Right cardiac atrium (tissue), 5 donors: ENCODE data around the gene CNIH2. TPM values are rescaled to one million over a fixed set of nuclear protein-coding genes. Genes with fewer than 3 reads are reported as not detected.
A peak's percentile ranks its signal among the peaks of the same experiment; 100 is the strongest.

ENCODE experiments used
- ATAC-seq, 2 donors: fragments of 200-7000 bp; cut with Tn5 transposase; one replicate each; pipeline versions ENCODE4 v1.8.0 to v1.9.1; 2020; ENCODE audit warnings: moderate library complexity in 2 of 2, mild to moderate bottlenecking in 1 of 2
- DNase-seq, 3 donors: peaks; one replicate each; pipeline ENCODE4 v3.0.0-alpha.2; 2020
- H3K27ac ChIP-seq: one replicate; pipeline ENCODE4 v1.5.1; 2013; ENCODE audit warnings: mild to moderate bottlenecking, low read length, control low read depth, moderate library complexity
- H3K27me3 ChIP-seq: one replicate; pipeline ENCODE4 v1.6.1; 2013; ENCODE audit not compliant: control insufficient read depth, insufficient read depth
- H3K4me1 ChIP-seq: one replicate; pipeline ENCODE4 v1.6.1; 2013; ENCODE audit warnings: low read length; ENCODE audit not compliant: control insufficient read depth, insufficient read depth
- H3K4me3 ChIP-seq: one replicate; pipeline ENCODE4 v1.5.1; 2013; ENCODE audit warnings: low read length, control low read depth
- H3K9me3 ChIP-seq: one replicate; pipeline ENCODE4 v1.6.1; 2013; ENCODE audit warnings: low read length; ENCODE audit not compliant: control insufficient read depth
- WGBS: extraction: QIAGEN DNeasy Blood & Tissue Kit; methylation state at CpG from one replicate; pipeline ENCODE4 v1.1.7; 2013; 5-methylcytosine and 5-hydroxymethylcytosine counted together
- intact Hi-C, 4 donors: fragments of 100-400 bp; cut with DNase I; formaldehyde crosslinking; loops; one replicate each; pipeline versions ENCODE4 v1.11.0 to v1.14.0; 2022 to 2023
- polyA plus RNA-seq: library from polyadenylated mRNA; stranded (reverse); fragments of 200-250 nt; gene quantifications from one replicate; pipeline ENCODE4 v1.2.3, GENCODE V29; 2013
- total RNA-seq, 4 donors: library from RNA; stranded (reverse); fragmentation: NEBNext Ultra II Directional; extraction: Animal tissue kit (Norgen Biotek cat#: 25700); gene quantifications; one replicate each; pipeline ENCODE4 v1.2.1, GENCODE V29; 2021
- donor health status: healthy with polysubstance abuse.
- donor health status: DM: no; HTN: yes; CAD: no.
- donor health status: DM: no; HTN: no; CAD: no.
- donor health status: DM: no; HTN: yes; CAD: no; lungs with severe emphysema.
- donor health status: DM: yes; HTN: yes; CAD: no.

The CNIH2 gene
- total and polyA plus RNA-seq, 5 donors: 0.23 to 0.47 (median 0.25) TPM; not detected in 2

- intact Hi-C loops: no loop called here
- DNase-seq (no peak), ATAC-seq (no peak)
- Histone ChIP-seq H3K27me3 (no peaks in the 10 kb centered on the region), H3K9me3 (no peaks in the 10 kb centered on the region), H3K4me3 (no peak overlapping the region), H3K4me1 (peaks cover 10% of the 10 kb centered on the region), H3K27ac (no peak overlapping the region)
- 80% methylated on average over 5 of the region's 5 CpGs for WGBS
These were observed 8.7 kb downstream of the CNIH2 start for GRCh38 chr11:66286699-66287098.

GRCh38 chr11:66287211-66287888 lies 9.4 kb downstream of the CNIH2 start:
- Histone ChIP-seq H3K4me3 (no peak overlapping the region), H3K27ac (no peak overlapping the region), H3K4me1 (peaks cover 10% of the 10 kb centered on the region), H3K27me3 (no peaks in the 10 kb centered on the region), H3K9me3 (no peaks in the 10 kb centered on the region)
- intact Hi-C loops: no loop called here
- 74% methylated on average over 10 of the region's 10 CpGs for WGBS
- DNase-seq: no peak
- no peak for ATAC-seq

GRCh38 chr11:66287889-66288670 lies 10.1 kb downstream of the CNIH2 start:
- Histone ChIP-seq H3K27ac (peak overlapping the region; percentile 74), H3K4me1 (peaks cover 10% of the 10 kb centered on the region), H3K4me3 (peak overlapping the region; percentile 52), H3K9me3 (no peaks in the 10 kb centered on the region), H3K27me3 (no peaks in the 10 kb centered on the region)
- DNase-seq (peak in 1 of 3 donors; percentile 23), ATAC-seq (no peak)
- WGBS: 36% methylated on average over 20 of the region's 20 CpGs
- intact Hi-C loops: no loop called here

GRCh38 chr11:66288671-66289547 lies 10.9 kb downstream of the CNIH2 start, which contains the start of gene YIF1A:
YIF1A (minus strand) TSS chr11:66289143; CDS start chr11:66288985, 158 bp downstream.
- Histone ChIP-seq H3K4me1 (peaks cover 10% of the 10 kb centered on the region), H3K27ac (peak within 1 kb of the TSS; percentile 76), H3K9me3 (no peaks in the 10 kb centered on the region), H3K27me3 (no peaks in the 10 kb centered on the region), H3K4me3 (peak within 1 kb of the TSS; percentile 63)
- under 1% methylated on average over 87 of the region's 87 CpGs for WGBS
- intact Hi-C loops: no loop called here
- peak; percentile 99 to 100 (median 99) for DNase-seq
- ATAC-seq: peak; percentile 96

GRCh38 chr11:66289548-66290329 lies 11.8 kb downstream of the CNIH2 start:
- peak overlapping the region; percentile 63 for H3K4me3 ChIP-seq
- H3K4me1 ChIP-seq: peaks cover 10% of the 10 kb centered on the region
- H3K9me3 ChIP-seq: no peaks in the 10 kb centered on the region
- intact Hi-C loops: no loop called here
- 10% methylated on average over 36 of the region's 36 CpGs for WGBS
- peak; percentile 47 to 63 for ATAC-seq
- H3K27me3 ChIP-seq: no peaks in the 10 kb centered on the region
- peak; percentile 76 to 89 (median 88) for DNase-seq
- H3K27ac ChIP-seq: peak overlapping the region; percentile 76

- intact Hi-C loops: no loop called here
- no peak overlapping the region for H3K27ac ChIP-seq
- no peak overlapping the region for H3K4me3 ChIP-seq
- no peaks in the 10 kb centered on the region for H3K27me3 ChIP-seq
- DNase-seq (no peak), ATAC-seq (no peak)
- WGBS: 75% methylated on average over 2 of the region's 2 CpGs
- H3K9me3 ChIP-seq: no peaks in the 10 kb centered on the region
- H3K4me1 ChIP-seq: peaks cover 10% of the 10 kb centered on the region
These were observed 12.3 kb downstream of the CNIH2 start for GRCh38 chr11:66290330-66290621.

GRCh38 chr11:66291303-66291705 lies 13.3 kb downstream of the CNIH2 start:
- H3K4me3 ChIP-seq: peak overlapping the region; percentile 41
- WGBS: 17% methylated on average over 16 of the region's 16 CpGs
- no peak overlapping the region for H3K27ac ChIP-seq
- intact Hi-C loops: no loop called here
- H3K27me3 ChIP-seq: no peaks in the 10 kb centered on the region
- H3K9me3 ChIP-seq: no peaks in the 10 kb centered on the region
- H3K4me1 ChIP-seq: peaks cover 10% of the 10 kb centered on the region
- ATAC-seq (no peak), DNase-seq (no peak)

GRCh38 chr11:66291706-66292542 lies 13.9 kb downstream of the CNIH2 start, which contains the start of gene TMEM151A:
TMEM151A (plus strand) TSS chr11:66291894; CDS start chr11:66292014, 120 bp downstream.
- 2% methylated on average over 95 of the region's 95 CpGs for WGBS
- no peak within 1 kb of the TSS for H3K27ac ChIP-seq
- intact Hi-C loops: no loop called here
- peaks cover 10% of the 10 kb centered on the region for H3K4me1 ChIP-seq
- H3K27me3 ChIP-seq: no peaks in the 10 kb centered on the region
- H3K9me3 ChIP-seq: no peaks in the 10 kb centered on the region
- peak in 1 of 3 donors; percentile 70 for DNase-seq
- peak within 1 kb of the TSS; percentile 41 for H3K4me3 ChIP-seq
- ATAC-seq: no peak

GRCh38 chr11:66292543-66293332 lies 14.8 kb downstream of the CNIH2 start:
- peaks cover 10% of the 10 kb centered on the region for H3K4me1 ChIP-seq
- no peaks in the 10 kb centered on the region for H3K9me3 ChIP-seq
- H3K27ac ChIP-seq: no peak overlapping the region
- no peak overlapping the region for H3K4me3 ChIP-seq
- H3K27me3 ChIP-seq: no peaks in the 10 kb centered on the region
- intact Hi-C loops: no loop called here
- no peak for DNase-seq
- 55% methylated on average over 17 of the region's 17 CpGs for WGBS
- no peak for ATAC-seq
